HS-27A (cell line): Measurements from ENCODE around the gene DOK7.

Experiments used
- DNase-seq: peaks from one replicate; pipeline ENCODE4 v3.0.0-alpha.2; 2012; ENCODE audit warnings: low read depth, missing footprints

The DOK7 gene

DNA sequence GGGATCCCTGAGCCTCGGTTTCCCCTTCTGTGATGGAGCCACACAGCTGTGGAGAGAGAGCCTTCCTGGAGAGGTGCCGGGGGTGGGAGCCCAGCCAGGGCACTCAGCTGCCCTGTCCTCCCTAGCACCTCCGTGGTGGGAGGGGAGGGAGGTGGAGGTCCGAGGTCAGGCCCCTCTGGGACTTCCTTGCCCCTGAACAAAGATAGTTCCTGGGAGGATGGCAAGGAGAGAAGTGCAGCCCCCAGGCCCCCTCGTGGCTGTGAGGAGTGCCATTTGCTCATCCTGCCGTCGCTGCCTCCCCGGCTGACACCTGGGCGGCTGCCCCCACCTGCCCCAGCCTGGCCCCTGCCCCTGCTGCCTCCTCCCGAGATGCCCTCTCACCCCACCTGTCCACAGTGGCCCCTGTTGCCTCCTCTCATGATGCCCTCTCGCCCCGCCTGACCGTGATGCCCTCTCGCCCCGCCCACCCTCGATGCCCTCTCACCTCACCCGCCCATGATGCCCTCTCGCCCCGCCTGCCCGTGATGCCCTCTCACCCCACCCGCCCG lies 12.7 kb downstream of the DOK7 start:
- DNase-seq = no peak

DNA sequence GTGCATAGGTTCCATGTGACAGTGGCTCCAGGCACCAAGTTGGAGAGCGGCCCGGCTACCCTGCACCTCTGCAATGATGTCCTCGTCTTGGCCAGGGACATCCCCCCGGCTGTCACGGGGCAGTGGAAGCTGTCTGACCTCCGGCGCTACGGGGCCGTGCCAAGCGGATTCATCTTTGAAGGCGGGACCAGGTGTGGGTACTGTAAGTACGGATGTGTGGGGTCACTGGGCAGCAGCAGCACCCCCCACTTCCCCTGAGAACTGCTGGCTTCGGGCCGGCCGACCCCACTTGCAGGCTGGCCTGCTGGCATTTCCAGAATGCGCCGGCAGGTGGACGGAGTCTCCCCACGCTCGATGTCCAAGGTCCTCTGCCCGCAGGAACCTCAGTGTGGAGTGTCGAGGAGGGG lies 13.2 kb downstream of the DOK7 start:
- no peak for DNase-seq

DNA sequence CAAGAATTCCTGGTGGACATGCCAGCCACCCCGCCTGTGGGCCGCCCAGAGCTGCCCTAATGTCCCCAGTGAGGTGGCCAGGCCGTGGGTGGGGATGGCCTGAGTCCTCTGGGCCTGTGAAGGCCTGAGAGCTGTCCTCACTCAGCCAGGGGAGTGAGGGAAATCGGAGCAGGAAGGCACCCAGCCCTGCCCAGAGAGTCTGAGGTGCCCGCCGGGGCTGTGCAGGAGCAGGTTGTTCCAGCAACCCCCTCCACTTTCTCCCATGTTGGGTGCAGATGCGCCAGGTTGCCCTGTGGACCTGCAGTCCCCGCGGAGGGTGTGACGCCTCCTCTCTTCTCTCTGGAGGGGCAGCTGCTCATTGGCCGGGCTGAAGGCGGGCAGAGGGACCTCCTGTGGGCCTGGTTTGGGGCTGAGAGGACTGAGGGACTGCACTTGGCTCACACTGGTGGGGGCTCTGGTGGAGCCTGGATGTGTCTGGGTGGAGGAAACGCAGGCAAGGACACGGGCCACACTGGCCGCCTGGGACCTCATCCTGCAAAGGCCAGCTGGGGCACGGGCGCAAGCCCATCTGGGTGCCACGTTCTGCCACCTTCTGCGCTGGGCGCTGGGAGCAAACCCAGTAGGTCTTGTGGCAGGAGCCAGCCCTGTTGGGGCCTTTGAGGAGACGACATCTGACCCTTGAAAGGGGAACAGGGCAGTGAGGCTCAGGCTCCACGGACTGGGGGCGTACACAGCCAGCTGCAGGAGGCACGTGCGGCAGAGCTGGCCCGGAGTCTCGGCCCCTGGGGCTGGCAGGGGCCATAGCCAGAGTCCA lies 14.0 kb downstream of the DOK7 start:
- DNase-seq = no peak

DNA sequence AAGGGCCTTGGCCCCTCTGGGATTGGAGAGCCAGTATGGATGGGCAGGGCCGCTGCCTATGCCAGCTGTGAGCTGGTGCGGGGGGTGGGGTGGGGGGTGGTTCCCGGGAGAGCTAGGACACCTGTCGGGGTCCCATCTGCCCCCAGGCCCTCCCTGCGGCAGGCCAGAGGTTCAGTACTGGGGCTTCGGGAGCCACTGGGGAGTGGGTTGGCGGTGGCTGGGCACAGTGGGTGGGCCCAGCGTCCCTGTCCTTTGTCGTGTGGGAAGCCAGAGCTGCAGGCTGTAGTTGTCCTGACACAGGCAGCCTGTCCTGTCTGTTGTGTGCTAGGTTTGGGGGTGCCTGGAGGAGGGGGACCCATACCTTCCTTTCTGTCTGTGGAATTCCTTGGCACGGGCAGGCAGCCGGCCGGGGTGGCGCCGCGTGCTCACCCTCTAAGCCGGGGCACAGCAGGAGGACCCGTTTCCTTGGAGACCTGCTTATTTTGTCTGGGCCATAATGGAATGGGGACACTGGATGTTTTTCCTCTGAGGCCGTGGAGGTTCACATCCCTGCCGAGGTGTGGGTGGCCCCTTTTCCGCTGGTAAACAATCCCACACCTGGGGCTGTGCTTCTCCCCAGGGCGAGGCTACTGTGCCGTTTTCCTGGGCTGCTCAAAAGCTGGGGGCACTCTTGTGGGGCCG lies 14.8 kb downstream of the DOK7 start:
- no peak for DNase-seq

DNA sequence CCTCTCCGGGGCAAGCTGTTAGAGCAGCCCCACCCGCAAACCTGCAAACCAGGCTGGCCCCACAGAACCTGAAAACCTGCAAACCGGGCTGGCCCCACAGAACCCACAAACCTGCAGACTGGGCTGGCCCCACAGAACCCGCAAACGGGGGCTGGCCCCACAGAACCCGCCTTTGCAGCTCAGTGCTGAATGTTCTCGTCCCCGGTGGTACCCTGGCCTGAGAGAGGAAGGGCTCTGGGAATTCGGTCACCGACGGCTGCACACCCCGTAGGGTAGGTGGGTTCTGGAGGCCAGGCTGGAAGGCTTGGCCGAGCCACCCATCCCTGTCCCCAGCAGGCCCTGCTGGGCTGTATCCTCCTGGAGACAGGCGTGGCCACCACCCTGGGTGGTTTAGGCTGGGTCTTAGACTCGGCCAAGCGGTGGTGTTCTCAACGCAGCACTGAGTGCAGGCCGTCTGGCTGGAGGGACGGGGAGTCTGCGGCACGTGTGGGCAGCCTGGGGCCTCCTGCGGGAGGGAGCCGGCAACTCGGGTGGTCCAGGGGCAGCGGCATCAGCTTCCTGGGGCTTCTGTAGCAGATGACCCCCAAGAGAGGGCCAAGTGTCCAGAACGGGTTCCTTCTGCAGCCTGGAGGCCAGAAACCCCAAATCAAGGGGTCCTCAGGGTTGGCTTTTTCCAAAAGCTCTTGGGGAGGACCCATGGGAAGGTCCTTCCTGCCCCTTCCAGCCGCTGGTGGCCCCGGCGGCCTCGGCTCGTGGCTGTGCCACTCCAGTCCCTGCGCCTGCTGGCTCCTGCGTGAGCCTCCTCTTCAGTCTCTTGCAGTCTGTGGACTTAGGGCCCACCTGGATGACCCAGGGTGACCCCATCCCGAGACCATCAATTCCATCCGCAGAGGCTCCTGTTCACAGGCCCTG lies 15.6 kb downstream of the DOK7 start:
- DNase-seq = no peak

DNA sequence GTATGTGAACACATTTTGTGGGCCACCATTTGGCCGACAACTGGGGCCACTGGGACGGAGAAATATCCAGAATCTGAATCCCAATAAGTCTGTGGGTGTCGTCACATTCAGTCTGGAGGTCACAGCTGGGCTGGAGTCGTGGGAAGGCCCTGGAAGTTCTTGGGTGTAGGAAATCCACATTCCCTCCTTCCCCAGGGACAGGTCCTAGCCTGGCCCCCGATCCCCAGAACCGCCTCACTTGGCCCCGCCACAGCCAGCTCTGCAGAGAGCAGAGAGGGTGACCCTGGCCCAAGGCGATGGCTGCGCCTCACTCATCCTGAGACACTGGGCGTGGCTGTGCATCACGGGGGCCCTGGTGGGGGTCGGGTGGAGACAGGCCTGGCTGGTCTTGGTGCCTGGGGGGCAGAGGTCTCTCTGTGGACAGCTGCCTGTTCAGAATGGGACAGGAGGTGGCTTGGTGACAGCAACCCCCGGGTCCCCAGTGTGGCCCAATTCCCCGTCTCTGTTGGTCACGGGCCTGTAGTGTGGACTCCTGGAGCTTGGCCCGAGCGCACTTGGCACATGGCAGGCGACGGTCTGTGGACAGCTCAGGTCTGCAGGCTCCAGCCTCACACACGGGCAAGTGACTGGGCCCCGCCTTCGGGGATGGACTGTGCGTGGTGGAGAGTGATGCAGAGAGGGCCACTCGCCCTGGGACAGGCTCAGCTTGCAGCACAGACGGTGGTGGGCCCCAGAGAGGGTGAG lies 16.4 kb downstream of the DOK7 start:
- DNase-seq = no peak

DNA sequence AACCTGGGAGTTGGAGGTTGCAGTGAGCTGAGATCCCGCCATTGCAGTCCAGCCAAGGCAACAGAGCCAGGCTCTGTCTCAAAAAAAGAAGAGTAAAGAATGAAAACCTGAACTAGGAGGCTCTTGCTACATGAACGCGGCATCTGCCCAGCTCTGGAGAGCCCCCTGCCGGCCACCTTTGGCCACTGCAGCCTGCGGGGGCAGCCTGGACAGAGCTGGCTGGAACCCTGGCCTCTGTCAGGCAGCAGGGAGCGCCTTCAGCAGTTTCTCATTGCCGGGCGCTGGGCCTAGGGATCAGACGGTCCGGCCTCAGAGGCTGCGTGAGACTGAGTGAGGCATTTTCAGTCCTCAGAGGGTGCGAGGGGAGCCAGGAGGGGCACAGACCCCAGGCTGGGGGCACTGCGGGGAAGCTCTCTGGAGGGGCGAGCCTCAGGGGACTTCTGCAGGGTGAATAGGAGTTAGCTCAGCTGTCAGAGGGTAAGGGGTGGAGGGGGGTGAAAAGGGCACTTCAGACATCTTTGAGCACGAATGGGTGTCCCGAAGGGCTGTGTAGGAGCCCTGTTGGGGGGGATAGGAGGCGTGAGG lies 17.5 kb downstream of the DOK7 start:
- peak; percentile 64 for DNase-seq

DNA sequence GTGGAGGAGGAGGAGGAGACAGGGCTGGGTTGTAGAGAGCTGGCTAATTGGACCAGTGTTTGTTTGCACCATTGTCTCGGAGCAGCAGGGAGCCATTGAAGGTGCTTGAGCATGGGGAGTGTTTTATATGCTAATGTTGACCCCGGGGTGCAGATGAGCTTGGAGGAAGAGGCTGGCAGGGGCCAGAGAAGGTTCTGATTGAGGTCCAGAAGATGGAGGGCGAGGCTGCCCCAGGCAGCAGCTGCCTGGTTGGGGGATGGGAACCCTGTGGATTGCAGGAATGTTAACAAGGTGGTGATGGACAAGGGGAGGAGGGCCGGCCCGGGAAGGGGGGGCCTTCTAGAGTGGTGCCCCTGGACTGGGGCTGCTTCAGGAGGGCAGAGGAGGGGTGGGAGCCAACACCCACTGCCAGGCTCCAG lies 18.0 kb downstream of the DOK7 start:
- no peak for DNase-seq

DNA sequence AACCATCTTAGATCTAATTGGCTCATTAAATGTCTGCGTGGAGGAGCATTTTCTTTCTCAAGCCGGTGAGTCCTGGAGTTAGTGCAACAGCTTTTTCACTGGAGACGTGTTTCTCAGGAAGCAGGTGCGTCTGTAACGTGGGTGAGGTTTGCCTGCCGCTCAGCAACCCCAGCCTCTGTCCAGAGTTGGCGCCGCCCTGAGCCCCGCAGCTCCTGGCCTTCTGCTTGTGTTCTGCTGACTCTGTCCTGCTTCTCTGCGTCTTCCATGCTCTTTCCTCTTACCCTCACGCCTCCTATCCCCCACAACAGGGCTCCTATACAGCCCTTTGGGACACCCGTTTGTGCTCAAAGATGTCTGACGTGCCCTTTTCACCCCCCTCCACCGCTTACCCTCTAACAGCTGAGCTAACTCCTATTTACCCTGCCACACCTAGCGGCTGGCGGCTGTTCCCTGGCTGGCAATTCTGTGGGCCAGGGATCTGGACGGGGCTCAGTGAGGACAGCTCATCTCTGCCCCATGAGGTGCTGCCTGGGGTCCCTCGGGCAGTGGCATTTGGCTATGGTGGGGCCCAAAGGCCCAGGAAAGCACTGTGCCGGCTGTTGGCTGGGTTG lies 18.8 kb downstream of the DOK7 start:
- DNase-seq = no peak

DNA sequence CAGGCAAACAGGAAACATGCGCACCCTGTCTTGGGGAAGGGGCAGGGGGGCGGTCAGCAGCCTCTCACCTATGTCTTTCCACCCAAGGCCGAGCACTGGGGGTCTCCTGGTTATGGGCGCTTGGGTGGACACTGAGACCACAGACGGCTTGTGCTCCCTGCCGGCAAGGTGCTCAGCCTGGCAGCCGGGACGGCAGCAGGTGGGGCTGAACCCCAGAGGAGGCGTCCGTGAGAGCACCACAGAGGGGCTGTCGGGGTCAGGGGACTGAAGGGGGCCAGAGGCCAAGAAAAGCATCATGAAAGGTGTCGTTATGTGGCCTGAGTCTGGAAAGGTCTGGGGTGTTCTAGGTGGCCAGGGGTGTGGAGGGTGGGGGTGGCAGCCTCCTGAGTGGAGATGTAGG lies 19.6 kb downstream of the DOK7 start:
- DNase-seq = no peak

DNA sequence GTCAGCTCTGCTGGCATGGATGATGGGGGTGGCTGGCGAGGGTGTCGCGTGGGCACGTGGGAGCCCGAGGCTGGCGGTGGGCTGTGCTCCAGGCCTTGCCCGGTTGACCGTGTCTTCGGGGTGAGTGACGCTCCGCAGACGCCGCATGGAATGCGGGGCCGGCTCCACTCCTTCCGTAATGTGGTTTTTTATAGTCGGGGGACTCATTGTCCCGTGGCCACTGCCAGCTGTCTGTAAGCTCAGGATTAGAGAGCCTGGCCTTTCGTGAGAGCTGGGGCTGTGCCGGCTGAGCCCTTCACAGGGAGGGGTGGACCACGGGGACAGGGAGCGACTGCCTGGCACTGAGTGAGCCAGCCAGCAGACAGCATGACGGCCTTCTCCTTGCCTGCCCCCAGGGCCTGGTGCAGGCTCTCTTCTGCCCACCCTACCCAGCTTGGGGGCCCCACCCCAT lies 20.4 kb downstream of the DOK7 start:
- no peak for DNase-seq

DNA sequence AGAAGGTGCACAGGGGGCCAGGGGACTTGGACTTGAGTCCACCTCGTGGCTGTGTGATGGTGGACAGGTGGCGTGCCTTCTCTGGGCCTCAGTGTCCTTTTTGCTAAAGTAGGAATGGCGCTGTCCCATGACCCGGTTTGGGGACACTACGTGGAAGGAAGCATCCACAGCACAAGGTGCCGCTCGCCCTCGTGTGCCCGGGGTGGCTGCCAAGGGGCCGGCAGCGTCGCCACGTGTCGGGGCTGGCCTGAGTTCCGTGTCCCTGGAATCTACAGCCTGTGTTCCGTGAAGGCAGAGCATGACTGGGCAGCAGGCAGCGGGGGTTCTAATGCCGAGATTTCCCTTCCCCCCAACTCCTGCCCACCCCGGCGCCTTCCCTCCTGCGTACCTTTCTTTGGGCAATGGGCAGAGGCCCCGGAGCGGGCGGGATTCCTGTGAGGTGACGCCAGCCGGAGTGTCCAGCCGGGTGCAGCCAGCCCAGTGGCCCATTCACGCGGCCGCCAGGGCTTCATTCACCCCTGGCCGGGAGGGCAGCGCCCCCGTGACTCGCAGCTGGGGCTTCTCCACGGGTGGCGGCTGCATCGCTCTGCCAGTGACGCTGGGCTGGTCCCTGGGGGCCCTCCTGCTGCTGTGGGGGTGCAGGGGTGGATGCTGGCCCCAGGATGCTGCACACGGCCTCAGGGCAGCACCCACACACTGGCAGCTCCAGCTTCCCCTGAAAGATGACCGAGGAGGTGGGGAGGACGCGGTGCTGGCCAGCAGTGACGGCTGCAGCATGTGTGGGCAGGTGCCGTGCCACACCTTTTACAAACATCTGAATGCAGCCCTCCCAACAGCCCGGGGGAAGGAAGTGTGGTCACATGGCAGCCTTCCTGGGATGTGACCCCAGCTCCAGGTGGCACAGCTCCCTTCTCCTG lies 21.2 kb downstream of the DOK7 start:
- DNase-seq = no peak

DNA sequence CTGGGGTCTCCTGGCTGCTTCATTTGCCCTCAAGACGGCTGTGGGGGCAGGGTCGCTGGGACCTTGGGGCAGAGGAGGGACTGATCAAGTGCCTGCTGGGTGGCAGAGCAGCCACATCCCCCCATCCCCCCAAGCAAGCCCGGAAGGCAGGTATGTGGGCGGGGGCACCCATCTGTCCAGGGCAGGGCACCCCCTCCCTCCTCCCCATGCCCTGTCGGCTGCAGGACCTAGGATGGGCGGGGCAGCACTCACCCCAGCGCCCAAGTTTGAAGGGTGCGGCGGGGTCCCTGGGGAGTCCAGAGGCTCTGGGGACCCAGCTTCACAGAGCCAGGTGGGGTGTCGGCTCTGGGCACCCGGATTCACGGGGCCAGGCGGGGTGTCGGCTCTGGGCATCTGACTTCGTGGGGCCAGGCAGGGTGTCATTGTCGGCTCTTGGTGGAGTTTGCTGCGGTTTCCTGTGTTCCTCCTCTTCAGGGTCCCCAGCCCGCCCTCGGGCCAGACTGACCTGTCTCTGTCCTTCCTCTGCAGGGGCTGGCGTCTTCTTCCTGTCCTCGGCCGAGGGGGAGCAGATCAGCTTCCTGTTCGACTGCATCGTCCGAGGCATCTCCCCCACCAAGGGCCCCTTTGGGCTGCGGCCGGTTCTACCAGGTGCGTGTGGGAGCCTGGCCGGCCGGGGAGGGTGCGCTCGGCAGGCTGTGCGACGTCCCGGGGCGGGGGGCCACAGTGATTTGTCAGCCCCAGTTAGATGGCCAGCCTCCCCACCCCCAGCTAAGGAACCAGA lies 22.1 kb downstream of the DOK7 start:
- no peak for DNase-seq

DNA sequence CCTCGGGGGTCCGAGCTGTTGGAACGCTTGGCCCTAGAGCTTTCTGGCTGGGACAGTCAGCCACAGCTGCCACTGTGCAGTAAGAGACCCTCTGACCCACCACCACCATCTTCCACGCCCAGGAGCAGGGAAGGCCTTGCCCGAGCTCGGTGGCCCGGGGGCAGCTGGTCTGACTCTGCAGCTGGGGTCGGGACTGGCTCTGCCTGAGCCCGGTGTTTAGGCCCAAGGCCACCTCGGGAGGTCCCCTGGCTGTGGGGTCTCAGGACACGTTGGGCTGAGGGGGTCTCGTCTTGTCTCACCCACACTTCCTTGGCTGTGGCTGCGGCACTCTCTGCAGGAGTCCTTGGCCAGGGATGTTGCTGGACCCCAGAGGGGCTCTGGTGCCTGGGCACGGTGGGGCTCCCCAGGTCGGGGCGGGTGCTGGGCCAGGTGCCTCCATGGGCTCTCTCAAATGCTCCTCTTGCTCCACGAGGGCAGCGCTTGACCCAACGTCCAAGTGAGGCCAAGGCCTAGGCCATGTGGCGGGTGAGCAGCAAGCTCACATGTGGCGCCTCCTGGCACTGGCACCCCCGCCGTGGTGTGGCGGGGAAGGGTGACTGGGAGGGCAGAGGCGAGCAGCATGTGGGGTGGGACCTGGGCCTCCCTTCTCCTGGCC lies 22.9 kb downstream of the DOK7 start:
- DNase-seq = no peak

DNA sequence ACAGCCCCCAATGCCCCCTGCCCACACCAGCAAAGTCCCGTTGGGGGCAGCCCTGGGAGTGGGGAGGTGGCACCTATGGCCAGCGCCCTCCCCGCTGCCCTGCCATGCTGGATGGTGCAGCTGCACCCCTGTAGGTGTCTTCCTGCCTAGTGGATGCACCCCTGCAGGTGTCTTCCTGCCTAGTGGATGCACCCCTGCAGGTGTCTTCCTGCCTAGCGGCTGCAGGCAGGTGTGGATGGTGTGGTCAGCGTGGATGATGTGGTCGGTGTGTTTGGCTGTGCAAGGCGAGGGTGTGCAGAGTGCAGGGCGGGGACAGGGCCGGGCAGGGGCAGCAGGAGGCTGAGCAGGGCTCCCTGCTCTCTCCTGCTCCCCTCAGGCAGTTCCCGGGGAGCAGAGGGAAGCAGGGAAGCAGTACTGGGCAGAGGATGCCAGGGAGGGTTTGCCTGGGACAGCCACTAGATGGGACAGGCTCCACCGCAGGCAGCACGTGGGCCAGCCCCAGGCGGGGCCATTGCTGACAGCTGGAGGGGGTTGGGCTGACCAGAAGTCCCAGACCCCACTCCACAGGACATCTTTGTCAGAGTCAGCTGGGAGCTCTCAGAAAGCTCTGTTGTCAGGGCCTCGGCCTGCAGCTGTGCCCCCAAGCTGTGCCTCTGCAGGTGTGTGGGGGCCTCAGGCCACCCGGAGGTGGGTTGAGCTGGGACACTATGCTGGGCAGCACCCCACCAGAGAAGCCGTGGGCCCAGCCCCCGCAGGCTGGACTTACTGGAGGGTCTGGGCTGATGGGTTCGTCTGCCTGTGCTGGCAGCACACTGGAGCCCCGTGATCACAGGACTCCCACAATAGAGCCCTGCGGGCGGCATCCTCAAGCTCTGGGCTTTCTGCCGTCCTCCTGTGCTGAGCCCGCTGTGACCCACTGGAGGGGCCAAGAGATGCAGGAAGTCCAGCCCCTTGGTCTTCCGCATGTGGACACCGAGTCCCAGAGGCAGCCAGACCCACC lies 23.7 kb downstream of the DOK7 start:
- DNase-seq = no peak

DNA sequence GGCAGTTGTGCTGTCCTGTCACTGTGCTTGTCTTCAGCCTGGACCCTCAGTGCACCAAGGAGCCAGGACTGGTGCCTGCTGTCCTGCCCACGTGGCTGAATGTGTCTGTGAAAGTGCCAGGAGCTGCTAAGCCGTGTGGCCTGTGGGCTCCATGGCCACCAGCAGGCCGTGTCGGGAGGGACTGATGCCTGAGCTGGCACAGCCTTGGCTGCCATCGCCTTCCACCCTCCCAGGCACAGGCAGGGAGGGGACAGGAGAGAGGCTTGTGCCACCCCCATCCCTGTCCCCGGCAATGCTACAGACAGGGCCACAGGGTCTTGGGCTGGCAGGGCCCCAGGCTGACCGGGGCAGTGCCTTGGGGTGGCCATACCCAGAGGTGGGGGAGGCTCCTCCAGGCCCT lies 24.8 kb downstream of the DOK7 start:
- DNase-seq = no peak

DNA sequence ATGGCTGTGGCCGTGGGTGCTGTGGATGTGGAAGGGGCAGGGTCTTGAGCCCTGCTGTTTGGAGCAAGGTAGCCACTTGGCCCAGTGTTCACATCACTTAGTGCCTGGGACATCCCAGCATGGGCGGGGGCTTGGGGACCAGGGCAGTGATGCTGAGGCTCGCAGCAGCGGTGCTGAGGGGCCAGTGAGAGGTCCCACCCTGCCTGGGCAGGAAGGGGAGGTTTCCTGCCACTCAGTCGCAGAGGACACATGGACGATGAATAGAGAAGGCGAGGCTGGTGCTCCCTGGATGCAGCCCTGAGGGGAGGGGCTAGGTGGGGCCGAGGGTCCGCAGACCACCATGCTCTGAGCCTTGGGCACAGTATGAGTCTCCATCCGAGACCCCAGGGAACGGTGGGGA lies 25.7 kb downstream of the DOK7 start:
- no peak for DNase-seq
